ENCODE data around the gene NEU2.

DNA sequence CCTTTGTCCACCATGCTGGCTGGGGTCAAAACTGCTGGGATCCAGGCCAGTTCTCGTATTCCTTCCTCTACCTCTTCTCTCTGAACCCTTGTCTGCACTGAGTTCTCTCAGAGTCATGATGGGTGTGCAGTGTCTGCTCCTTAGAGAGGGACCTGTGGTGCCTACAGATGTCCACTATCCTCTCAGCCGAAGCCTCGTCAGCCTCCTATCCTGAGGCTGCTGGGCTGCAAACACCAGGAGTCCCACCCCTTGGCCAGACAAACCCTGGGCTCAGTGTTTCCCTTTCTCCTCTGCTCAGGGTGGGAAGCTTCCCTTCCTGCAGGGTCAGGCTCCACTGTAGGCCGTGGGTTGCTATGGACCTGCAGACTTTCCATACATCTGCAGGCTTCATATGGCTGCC, 30.0 kb downstream of the NEU2 start:
- TF ChIP-seq POLR2AphosphoS5 (IDR thresholded peaks at IDR 0.05; ENCODE audit: low read depth, low read length), result no peak
- TF ChIP-seq TAF1 (IDR thresholded peaks at IDR 0.05; ENCODE audit: low read depth, low read length), result no peak
- TF ChIP-seq POLR2A (IDR thresholded peaks at IDR 0.05; ENCODE audit: low read depth, low read length), result no peak
- no peak for TF ChIP-seq PAX5 (IDR thresholded peaks at IDR 0.05; ENCODE audit: insufficient read depth, low read length, severe bottlenecking)
- TF ChIP-seq POU2F2 (IDR thresholded peaks at IDR 0.05; ENCODE audit: low read depth, low read length), result no peak
